ENCODE data around the gene CREB1. TPM values are rescaled to one million over a fixed set of nuclear protein-coding genes. Genes with fewer than 3 reads are reported as not detected.

The CREB1 gene
- total and polyA plus RNA-seq, 10 of the 15 experiments (the other 5 are each of a cell fraction or from before 2014, with no cell fraction given) = 13.4 to 76.9 (median 39.5) TPM

DNA sequence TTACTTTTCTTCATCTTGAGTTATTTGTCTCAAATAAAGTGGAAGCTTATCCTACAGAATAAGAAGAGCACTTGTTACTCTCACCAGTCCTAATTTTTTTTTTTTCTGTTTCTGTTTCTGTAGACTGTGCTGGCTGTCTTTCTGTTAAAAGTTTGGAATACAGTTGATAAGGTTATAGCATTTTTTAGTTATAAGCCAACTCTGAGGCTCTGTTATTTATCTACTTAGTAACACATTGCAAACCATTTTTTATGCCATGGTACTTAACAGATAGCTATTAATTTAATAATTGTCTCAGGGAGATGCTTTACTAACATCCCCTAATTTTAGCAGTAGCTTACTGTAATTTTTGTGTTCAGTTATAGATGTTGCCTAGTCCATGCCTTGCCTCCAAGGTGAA, 37.9 kb downstream of the CREB1 start:
- peaks cover 0 to 21% of the 10 kb centered on the region in 2 experiments; a peak in 2 of 4 replicates for H3K36me3 ChIP-seq (ENCODE audit: control insufficient read depth in 2 of 2, insufficient read depth in 2 of 2, low read length in 1 of 2)
- SMC1A ChIA-PET (ENCODE audit: uncharacterized antibody, unreplicated experiment) = interaction anchor here (0.9 to 1.9 kb wide), 5 partner anchors 10 to 53 kb away, joined by 3 to 6 read pairs (median 3); no protein-coding TSS in a partner anchor
- TF ChIP-seq ZZZ3 (IDR thresholded peaks at IDR 0.05; ENCODE audit: control insufficient read depth, insufficient read length, low read depth) (no peak), TBL1XR1 (IDR thresholded peaks at IDR 0.05; ENCODE audit: low read depth, low read length) (no peak), KAT2A (conservative IDR thresholded peaks at IDR 0.05; ENCODE audit: control insufficient read depth, low read depth, low read length) (no peak), CBX5 (IDR thresholded peaks at IDR 0.05; ENCODE audit: low read depth) (no peak), ZBED1 (IDR thresholded peaks at IDR 0.05; ENCODE audit: borderline replicate concordance) (no peak), SP1 (IDR thresholded peaks at IDR 0.05; ENCODE audit: low read depth, low read length) (no peak), ZNF217 (IDR thresholded peaks at IDR 0.05) (no peak), ZNF622 (IDR thresholded peaks at IDR 0.05) (no peak), NR2F1 (conservative IDR thresholded peaks at IDR 0.05) (no peak), NFYB (IDR thresholded peaks at IDR 0.05; ENCODE audit: insufficient read depth, low read depth, low read length) (no peak), STAT1 (conservative IDR thresholded peaks at IDR 0.05) (no peak), TCF12 (IDR thresholded peaks at IDR 0.05; ENCODE audit: low read depth, low read length) (no peak), HDGF (IDR thresholded peaks at IDR 0.05) (no peak), NR2C1 (IDR thresholded peaks at IDR 0.05) (no peak), ZNF207 (IDR thresholded peaks at IDR 0.05; ENCODE audit: borderline replicate concordance) (no peak), RFX5 (IDR thresholded peaks at IDR 0.05; ENCODE audit: low read depth, low read length) (no peak), SREBF2 (IDR thresholded peaks at IDR 0.05; ENCODE audit: low read length) (no peak), CREB1 (IDR thresholded peaks at IDR 0.05; ENCODE audit: low read depth) (no peak), RB1 (IDR thresholded peaks at IDR 0.05; ENCODE audit: borderline replicate concordance) (no peak)
- TF ChIP-seq, protein P1, sequence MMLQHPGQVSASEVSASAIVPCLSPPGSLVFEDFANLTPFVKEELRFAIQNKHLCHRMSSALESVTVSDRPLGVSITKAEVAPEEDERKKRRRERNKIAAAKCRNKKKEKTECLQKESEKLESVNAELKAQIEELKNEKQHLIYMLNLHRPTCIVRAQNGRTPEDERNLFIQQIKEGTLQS (IDR thresholded peaks at IDR 0.05; ENCODE audit: borderline replicate concordance, extremely low read depth, low read depth, low read length) = no peak
- RAD21 ChIA-PET (ENCODE audit: unreplicated experiment) = no interaction called here
- no peak overlapping the region for H3K9ac ChIP-seq (ENCODE audit: control insufficient read depth, insufficient read depth, low read length)
- no peaks in the 10 kb centered on the region for H3K79me2 ChIP-seq (ENCODE audit: control insufficient read depth, insufficient read depth, low read length)
- POLR2A ChIA-PET = no interaction called here
- H3K4me2 ChIP-seq (ENCODE audit: control insufficient read depth, insufficient read depth) = no peak overlapping the region
- in situ Hi-C loops (cut with MboI) = no loop called here
- no peaks in the 10 kb centered on the region for H3K4me1 ChIP-seq (ENCODE audit: control insufficient read depth, insufficient read depth, low read length)
- no peaks in the 10 kb centered on the region for H3K27me3 ChIP-seq (replicated peaks in 1 of 2; ENCODE audit: control insufficient read depth in 2 of 2, insufficient read depth in 2 of 2, low read length in 1 of 2)
- CTCF ChIA-PET = interaction anchor here (0.9 to 1.5 kb wide), 3 partner anchors 18 to 42 kb away, joined by 3 to 4 read pairs (median 3); no protein-coding TSS in a partner anchor
- no peak for ATAC-seq
- no peak for DNase-seq (ENCODE audit: low read depth, low spot score)
- H3K9me3 ChIP-seq (replicated peaks; ENCODE audit: control insufficient read depth, insufficient read depth, low read length) = no peaks in the 10 kb centered on the region
- intact Hi-C loops (cut with micrococcal nuclease; ENCODE audit: unreplicated experiment) = no loop called here
- H2AFZ ChIP-seq (ENCODE audit: control insufficient read depth, low read depth, low read length) = no peak overlapping the region
- no peak for FAIRE-seq
- H3K27ac ChIP-seq (ENCODE audit: control insufficient read depth, insufficient read depth) = no peak overlapping the region
- no peaks in the 10 kb centered on the region for H4K20me1 ChIP-seq (ENCODE audit: control insufficient read depth, insufficient read depth)
- BruUV-seq (replicated peaks) = no TSS peak
- H3K4me3 ChIP-seq = no peak overlapping the region
